22Rv1 (cell line): ENCODE data around the gene SCARF1.

Experiments used
- ZFX ChIP-seq: fragments of 450-650 bp; IDR thresholded peaks from 2 replicates; pipeline ENCODE4 v1.6.1; 2017; ENCODE audit warnings: antibody characterized with exemption, borderline replicate concordance
- TF ChIP-seq, protein P1 (sequence below): fragments of 450-650 bp; IDR thresholded peaks from 2 replicates; pipeline ENCODE4 v1.5.1; 2017; ENCODE audit warnings: mild to moderate bottlenecking

DNA sequence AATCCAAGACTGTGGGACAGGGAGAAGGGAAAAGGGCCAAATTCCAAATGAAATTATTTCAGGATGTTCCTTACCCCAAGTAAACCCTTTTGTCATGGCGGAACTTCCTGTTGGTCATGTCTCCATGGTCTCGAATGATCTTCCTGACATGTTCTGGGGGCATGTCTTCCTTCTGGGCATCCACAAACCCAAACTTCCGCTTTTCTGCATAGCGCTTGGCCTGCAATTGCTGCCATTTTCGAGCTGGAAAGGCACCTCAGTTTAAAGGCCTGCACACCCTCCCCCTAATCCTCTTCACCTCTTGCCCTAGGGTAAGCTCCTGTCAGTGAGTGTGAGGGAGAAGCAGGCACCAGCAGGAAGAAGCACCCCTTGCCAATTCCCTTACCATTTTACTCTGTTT, 37.9 kb upstream of the SCARF1 start:
- TF ChIP-seq, protein P1, sequence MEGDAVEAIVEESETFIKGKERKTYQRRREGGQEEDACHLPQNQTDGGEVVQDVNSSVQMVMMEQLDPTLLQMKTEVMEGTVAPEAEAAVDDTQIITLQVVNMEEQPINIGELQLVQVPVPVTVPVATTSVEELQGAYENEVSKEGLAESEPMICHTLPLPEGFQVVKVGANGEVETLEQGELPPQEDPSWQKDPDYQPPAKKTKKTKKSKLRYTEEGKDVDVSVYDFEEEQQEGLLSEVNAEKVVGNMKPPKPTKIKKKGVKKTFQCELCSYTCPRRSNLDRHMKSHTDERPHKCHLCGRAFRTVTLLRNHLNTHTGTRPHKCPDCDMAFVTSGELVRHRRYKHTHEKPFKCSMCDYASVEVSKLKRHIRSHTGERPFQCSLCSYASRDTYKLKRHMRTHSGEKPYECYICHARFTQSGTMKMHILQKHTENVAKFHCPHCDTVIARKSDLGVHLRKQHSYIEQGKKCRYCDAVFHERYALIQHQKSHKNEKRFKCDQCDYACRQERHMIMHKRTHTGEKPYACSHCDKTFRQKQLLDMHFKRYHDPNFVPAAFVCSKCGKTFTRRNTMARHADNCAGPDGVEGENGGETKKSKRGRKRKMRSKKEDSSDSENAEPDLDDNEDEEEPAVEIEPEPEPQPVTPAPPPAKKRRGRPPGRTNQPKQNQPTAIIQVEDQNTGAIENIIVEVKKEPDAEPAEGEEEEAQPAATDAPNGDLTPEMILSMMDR: no peak
- TF ChIP-seq ZFX: no peak
